22Rv1 (cell line): ENCODE data around the gene BLID.

Experiments
- H3K27ac ChIP-seq: fragments of 450-650 bp; 2 replicates; pipeline ENCODE4 v1.5.1; 2017
- ZFX ChIP-seq: fragments of 450-650 bp; IDR thresholded peaks from 2 replicates; pipeline ENCODE4 v1.6.1; 2017; ENCODE audit warnings: antibody characterized with exemption, borderline replicate concordance
- TF ChIP-seq, protein P1 (sequence below): fragments of 450-650 bp; IDR thresholded peaks from 2 replicates; pipeline ENCODE4 v1.5.1; 2017; ENCODE audit warnings: mild to moderate bottlenecking

The BLID gene, protein sequence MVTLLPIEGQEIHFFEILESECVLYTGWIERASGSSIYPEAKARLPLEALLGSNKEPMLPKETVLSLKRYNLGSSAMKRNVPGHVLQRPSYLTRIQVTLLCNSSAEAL

DNA sequence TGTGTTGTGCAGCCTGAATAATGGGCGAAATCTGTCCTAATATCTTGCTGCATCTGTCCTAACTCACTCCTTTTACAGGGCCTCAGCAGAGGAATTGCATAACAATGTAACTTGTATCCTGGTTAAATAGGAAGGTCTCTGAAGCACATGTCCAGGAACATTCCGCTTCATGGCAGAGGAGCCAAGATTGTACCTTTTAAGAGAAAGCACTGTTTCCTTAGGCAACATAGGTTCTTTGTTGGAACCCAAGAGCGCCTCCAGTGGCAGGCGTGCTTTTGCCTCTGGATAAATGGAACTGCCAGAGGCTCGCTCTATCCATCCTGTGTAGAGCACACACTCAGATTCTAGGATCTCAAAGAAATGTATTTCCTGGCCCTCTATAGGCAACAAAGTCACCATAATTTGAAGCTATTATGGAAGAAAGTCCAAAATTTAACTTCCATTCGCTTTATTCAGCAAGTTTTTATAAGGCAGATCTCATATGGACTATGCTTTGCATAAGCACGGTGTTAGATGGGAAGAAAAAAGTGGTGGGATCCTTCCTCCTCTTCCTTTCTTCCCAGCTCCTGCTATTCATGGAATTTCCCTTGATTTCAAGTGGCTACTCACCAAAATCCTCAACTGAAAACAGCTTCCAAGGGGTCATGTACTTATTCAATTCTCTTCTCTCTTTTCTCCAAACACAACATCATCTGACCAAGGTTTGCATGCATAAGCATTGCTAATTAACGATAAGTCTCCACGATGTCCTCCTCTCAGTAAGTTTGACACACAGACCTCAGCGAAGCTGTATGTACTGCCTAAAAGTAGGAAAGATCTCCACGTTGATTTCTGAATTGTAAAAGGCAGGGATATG lies at the start of gene BLID:
TSS of gene BLID (minus strand) at position 692 of the 856 bp plus-strand sequence. CDS start at position 399, 293 bp downstream.
- H3K27ac ChIP-seq = no peak within 1 kb of the TSS
- TF ChIP-seq ZFX = no peak
- TF ChIP-seq, protein P1, sequence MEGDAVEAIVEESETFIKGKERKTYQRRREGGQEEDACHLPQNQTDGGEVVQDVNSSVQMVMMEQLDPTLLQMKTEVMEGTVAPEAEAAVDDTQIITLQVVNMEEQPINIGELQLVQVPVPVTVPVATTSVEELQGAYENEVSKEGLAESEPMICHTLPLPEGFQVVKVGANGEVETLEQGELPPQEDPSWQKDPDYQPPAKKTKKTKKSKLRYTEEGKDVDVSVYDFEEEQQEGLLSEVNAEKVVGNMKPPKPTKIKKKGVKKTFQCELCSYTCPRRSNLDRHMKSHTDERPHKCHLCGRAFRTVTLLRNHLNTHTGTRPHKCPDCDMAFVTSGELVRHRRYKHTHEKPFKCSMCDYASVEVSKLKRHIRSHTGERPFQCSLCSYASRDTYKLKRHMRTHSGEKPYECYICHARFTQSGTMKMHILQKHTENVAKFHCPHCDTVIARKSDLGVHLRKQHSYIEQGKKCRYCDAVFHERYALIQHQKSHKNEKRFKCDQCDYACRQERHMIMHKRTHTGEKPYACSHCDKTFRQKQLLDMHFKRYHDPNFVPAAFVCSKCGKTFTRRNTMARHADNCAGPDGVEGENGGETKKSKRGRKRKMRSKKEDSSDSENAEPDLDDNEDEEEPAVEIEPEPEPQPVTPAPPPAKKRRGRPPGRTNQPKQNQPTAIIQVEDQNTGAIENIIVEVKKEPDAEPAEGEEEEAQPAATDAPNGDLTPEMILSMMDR = peak; percentile 86

DNA sequence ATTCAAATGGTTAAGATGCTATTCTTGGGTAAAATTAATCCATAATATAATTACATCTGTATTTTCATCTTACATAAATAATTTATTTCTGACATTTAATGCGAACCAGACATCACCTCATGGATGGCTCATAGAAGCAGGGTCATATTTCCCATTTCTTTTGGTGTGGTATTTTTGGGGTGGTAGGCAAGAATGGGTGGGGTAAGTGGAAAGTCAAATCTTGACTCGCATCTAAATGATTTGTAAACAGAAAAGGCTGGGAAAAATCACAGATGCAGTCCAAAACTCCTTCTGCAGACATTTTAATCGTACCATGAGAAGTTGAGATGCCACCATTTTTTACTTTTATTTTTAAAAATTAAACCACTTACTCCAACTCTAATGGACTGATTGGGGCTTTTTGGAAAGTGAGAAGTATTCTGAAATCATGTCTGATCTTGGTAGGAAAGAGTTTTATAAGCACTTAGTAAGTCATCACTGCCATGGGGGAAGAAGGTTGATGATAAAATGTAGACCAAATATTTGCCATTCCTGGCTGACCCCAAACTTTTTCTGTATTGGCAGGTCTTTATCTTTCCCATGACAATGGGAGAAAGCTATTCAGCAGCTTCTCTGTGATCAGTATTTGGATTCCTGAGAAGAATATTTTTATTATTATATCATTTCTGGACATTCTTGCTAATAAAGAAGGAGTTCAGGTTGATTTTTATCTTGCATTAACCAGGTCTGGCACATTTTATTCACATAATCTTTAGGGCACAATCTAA lies 47.2 kb upstream of the BLID start:
- TF ChIP-seq, protein P1 = no peak
- TF ChIP-seq ZFX = no peak
- H3K27ac ChIP-seq = no peak overlapping the region

DNA sequence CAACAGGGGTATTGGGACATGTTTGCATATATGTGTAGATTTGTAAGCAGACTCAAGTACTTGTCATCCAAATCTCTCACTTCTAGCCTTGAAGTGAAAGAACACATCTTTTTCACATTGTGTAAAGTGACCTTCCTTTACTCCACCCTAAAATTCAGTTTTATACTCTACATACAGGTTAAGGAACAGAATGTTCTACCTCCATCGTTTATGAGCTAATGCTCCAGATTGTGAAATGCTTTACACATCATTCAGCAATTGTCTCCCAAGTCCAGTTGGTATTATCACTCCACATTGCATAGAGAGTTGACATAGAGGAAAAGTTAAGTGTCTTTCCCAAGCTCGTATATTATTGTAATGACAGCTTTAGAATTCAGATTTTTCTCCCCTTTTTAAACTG lies 46.1 kb upstream of the BLID start:
- no peak overlapping the region for H3K27ac ChIP-seq
- TF ChIP-seq, protein P1 = no peak
- no peak for TF ChIP-seq ZFX

DNA sequence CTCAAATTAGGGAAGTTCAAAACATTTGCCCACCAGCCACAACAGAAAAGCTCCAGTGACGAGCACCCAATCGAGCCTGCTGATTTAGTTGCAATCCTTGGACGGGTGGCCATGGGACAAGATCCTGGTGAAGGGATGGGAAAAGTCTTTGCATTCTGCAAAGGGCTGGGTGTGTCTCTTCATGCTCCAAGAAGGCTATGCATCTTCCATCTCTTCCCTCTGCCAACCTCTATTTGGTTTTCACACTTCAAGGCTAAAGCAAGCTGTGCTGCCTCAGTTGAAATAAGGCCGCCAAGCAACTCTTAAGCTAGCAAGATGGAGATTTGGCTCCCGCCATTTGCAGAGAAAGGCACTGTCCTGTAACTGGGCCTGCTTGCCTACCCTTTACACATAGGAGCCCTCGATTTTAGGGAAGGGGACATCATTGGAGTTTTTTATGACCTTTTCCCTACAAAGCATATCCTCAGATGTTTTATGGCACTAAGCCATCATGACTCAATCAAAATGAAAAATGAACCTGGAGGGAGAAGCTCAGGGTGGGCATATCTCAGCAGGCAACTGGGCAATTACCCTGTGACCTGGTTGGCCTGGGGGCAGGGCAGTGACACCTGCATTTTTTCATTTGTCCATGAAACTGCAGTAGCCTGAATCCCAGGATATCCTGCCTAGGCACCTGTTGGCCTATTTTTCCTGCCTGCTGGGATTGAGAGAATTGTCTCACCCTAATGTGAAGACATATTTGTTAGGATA lies 45.0 kb upstream of the BLID start:
- TF ChIP-seq, protein P1 = no peak
- no peak overlapping the region for H3K27ac ChIP-seq

DNA sequence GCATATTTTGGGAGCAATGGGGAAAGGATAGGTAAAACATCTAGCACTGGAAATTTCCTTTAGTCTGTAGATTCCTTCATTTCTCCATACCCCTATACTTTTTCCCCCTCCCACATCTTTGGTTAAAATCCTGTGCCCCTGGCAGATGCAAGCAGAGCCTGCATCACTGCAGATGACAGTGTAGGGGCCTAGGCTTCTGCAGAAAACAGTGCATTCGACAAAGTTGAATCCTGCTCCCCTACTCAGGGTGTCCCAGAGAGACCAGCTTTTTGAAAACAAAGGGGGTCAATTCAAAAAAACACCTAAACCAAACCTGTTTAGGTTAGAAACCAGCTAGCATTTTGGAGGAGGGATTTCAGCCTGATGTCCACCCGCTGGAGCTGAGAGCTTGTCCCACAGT lies 43.8 kb upstream of the BLID start:
- H3K27ac ChIP-seq = no peak overlapping the region
- TF ChIP-seq, protein P1 = no peak
- no peak for TF ChIP-seq ZFX

DNA sequence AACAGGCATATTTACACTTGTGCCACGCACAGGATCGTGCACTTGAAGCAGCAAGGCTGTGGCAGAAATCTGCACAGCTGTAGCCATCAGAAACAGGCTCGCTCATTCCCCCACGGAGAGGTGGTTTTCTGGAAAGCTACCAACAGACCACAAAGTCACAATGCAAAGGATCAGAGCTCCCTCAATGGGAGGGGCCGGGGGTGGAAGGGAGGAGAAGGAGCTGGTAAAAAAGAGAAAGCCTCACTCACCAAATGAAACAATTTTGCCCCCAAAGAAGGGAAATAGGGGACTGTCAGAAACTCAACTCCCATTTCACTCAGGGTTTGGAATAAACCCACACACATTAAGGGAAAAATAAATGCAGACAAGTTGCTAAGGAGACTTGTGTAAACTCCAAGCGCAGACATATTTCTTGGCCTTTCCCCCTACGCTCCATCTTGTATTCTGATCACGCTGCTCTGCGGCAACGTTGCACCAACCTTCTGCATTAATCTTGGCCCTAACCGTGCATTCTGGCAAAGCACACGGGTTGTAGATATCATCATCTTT lies 43.2 kb upstream of the BLID start:
- H3K27ac ChIP-seq = no peak overlapping the region

More for the DNA sequence above, 43.2 kb upstream of the BLID start:
- TF ChIP-seq, protein P1 = no peak
- no peak for TF ChIP-seq ZFX
